ENCODE measurements around the gene NOL3. TPM values are rescaled to one million over a fixed set of nuclear protein-coding genes. Genes with fewer than 3 reads are reported as not detected.

NOL3 gene
- total and polyA plus RNA-seq, 9 of the 15 experiments (the other 6 are each of a cell fraction or from before 2014, with no cell fraction given): 0.45 to 14.0 (median 5.4) TPM

GRCh38 chr16:67197704-67198103 is 27.4 kb downstream of the NOL3 start:
- POLR2A ChIA-PET: interaction anchor here (0.9 to 2.2 kb wide), 3 partner anchors 11 to 30 kb away, joined by 3 to 9 read pairs (median 5); partner anchors contain the start of genes NOL3 and TMEM208
- Histone ChIP-seq H3K79me2 (ENCODE audit: control insufficient read depth, insufficient read depth, low read length) (peaks cover 32% of the 10 kb centered on the region), H3K36me3 (ENCODE audit: control insufficient read depth, insufficient read depth, low read length) (peaks cover 93% of the 10 kb centered on the region), H3K27me3 (ENCODE audit: control insufficient read depth in 2 of 2, insufficient read depth in 2 of 2, low read length in 2 of 2) (no peaks in the 10 kb centered on the region), H3K4me1 (replicated peaks in 1 of 2; ENCODE audit: control insufficient read depth in 2 of 2, insufficient read depth in 2 of 2, low read length in 2 of 2) (peaks cover 17 to 61% of the 10 kb centered on the region in 2 experiments), H3K9me3 (replicated peaks; ENCODE audit: control insufficient read depth, insufficient read depth, low read depth, low read length) (no peaks in the 10 kb centered on the region), H2AFZ (ENCODE audit: low read depth, low read length) (no peak overlapping the region), H3K4me2 (ENCODE audit: insufficient read depth, low read length) (no peak overlapping the region), H3K9ac (ENCODE audit: insufficient read depth in 1 of 2, low read depth in 2 of 2, low read length in 2 of 2) (no peak overlapping the region), H3K4me3 (no peak overlapping the region), H3K9me1 (ENCODE audit: control insufficient read depth, insufficient read depth, low read length) (no peaks in the 10 kb centered on the region), H3K27ac (ENCODE audit: extremely low read depth, low read depth, low read length) (no peak overlapping the region), H4K20me1 (replicated peaks; ENCODE audit: control insufficient read depth, insufficient read depth, low read length) (no peaks in the 10 kb centered on the region)
- no peak for FAIRE-seq
- TF ChIP-seq, protein P1, sequence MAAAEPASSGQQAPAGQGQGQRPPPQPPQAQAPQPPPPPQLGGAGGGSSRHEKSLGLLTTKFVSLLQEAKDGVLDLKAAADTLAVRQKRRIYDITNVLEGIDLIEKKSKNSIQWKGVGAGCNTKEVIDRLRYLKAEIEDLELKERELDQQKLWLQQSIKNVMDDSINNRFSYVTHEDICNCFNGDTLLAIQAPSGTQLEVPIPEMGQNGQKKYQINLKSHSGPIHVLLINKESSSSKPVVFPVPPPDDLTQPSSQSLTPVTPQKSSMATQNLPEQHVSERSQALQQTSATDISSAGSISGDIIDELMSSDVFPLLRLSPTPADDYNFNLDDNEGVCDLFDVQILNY (CRISPR knock-in tag; IDR thresholded peaks at IDR 0.05): no peak
- TF ChIP-seq, protein P2, sequence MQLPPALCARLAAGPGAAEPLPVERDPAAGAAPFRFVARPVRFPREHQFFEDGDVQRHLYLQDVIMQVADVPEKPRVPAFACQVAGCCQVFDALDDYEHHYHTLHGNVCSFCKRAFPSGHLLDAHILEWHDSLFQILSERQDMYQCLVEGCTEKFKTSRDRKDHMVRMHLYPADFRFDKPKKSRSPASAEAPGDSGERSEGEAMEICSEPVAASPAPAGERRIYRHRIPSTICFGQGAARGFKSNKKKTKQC (CRISPR knock-in tag; IDR thresholded peaks at IDR 0.05): no peak
- TF ChIP-seq KLF1 (tag; IDR thresholded peaks at IDR 0.05): no peak
- TF ChIP-seq GABPA (tag; conservative IDR thresholded peaks at IDR 0.05; ENCODE audit: low read depth): no peak
- no peak for TF ChIP-seq FOXA1 (IDR thresholded peaks at IDR 0.05; ENCODE audit: borderline replicate concordance)
- TF ChIP-seq, protein P3, sequence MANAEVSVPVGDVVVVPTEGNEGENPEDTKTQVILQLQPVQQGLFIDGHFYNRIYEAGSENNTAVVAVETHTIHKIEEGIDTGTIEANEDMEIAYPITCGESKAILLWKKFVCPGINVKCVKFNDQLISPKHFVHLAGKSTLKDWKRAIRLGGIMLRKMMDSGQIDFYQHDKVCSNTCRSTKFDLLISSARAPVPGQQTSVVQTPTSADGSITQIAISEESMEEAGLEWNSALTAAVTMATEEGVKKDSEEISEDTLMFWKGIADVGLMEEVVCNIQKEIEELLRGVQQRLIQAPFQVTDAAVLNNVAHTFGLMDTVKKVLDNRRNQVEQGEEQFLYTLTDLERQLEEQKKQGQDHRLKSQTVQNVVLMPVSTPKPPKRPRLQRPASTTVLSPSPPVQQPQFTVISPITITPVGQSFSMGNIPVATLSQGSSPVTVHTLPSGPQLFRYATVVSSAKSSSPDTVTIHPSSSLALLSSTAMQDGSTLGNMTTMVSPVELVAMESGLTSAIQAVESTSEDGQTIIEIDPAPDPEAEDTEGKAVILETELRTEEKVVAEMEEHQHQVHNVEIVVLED (CRISPR knock-in tag; IDR thresholded peaks at IDR 0.05): no peak
- TF ChIP-seq SRSF9 (IDR thresholded peaks at IDR 0.05; ENCODE audit: borderline replicate concordance, low read depth, low read length): no peak
- no peak for TF ChIP-seq HDAC2 (IDR thresholded peaks at IDR 0.05)
- no peak for TF ChIP-seq RBM17 (IDR thresholded peaks at IDR 0.05; ENCODE audit: borderline replicate concordance, low read depth, low read length)
- intact Hi-C loops (cut with micrococcal nuclease): no loop called here
- WGBS (ENCODE audit: insufficient coverage, low coverage, missing lambda C conversion rate): 64% methylated on average over 6 of the region's 6 CpGs
- in situ Hi-C loops (cut with MboI): no loop called here
- CTCF ChIA-PET (ENCODE audit: low intra/inter-chr PET ratio): no interaction called here
- no peak for ATAC-seq
- BruUV-seq (replicated peaks): no TSS peak
- no peak for DNase-seq (ENCODE audit: extremely low read depth in 1 of 4, low spot score in 3 of 4)
